HG02840 (cell line): Measurements from ENCODE around the gene PRKAB2.
"Not testable (repeated sequence)": the region's sequence is repeated elsewhere in the genome, so short reads cannot be mapped to it uniquely, and the experiment has no call there.

ENCODE experiments used
- ATAC-seq: cut with Tn5 transposase; IDR thresholded peaks from one replicate; pipeline ENCODE4 v1.9.1; 2021; ENCODE audit warnings: mild to moderate bottlenecking, moderate library complexity, moderate number of reproducible peaks; ENCODE audit not compliant: unreplicated experiment, low FRiP score

PRKAB2 gene

DNA sequence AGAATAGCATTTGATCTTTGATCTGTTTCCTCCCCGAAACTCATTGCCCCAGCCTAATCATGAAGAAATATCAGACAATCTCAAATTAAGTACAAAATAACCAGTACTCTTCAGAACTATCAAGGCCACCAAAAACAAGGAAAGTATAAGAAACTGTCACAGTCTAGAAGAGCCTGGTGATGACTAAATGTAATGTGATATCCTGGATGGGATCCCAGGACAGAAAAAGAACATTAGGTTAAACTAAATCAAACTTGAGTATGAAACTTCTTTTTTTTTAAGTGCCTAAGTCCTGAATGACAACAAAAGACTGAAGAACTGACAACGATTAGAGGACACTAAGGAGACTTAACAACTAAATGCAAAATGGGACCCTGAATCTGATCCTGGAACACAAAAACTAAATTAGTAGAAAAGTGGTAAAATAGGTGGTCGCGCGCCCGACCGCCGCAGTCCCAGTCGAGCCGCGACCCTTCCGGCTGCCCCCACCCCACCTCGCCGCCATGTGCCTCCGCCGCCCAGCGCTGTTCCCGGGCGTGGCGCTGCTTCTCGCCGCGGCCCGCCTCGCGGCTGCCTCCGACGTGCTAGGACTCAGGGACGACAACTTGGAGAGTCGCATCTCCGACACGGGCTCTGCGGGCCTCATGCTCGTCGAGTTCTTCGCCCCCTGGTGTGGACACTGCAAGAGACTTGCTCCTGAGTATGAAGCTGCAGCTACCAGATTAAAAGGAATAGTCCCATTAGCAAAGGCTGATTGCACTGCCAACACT lies 5.5 kb upstream of the PRKAB2 start:
- ATAC-seq: no peak

DNA sequence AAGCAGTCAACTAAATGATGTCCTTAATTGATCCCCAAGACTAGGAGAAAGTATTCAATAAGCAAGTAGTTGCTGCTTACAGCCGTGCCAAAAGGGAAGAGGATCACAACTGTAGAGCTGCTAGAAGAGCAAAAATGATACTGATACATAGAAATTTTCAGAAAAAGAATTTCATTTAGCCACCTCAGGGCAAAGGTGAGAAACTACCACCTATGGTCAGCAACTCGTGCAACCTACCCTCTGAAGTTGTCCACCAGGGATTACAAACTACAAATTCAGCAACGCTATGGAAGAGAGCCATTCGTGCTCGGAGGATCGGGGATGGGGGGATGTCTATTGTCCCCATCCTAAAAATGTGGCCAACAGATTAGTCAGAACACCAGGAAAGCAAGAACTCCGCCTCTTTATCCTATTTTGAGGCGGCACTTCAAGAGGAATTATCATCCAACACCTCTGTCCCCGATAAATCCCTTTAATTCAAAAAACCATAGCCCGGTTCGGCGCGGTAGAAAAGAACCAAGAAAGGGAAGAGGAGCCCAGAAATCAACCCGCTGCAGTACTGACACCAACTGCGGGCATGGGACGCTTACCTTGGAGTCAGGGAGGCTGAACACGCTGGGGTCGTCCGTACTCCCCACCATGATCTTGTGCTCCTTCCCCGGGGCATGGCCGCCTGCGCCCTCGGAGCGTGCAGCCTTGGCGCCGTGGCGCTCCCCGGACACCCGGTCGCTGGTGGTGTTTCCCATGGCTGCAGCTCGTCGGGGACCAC lies 687 bp downstream of the PRKAB2 start:
- ATAC-seq: no peak

- ATAC-seq: no peak
Measured at GRCh38 chr1:147169840-147170674, 2.2 kb downstream of the PRKAB2 start.

DNA sequence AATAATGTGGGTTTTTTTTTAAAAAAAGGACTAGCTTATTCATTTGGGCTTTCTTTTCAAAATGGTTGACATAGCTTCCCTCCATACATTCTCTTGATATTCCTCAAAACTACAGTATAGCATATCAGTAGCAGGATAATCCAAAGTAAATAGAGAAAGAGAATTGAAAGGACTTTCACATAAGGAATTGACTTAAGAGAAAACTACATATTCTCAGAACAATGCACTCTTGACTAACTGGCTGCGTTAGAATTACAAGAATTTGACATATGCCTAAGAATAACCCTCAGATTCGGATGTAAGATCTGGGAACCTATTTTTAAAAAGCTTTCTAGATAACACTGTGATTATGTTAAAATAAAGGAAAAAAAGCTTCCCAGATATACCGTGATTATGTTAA lies 3.1 kb downstream of the PRKAB2 start:
- no peak for ATAC-seq

- no peak for ATAC-seq
Measured at GRCh38 chr1:147168626-147169058, 3.6 kb downstream of the PRKAB2 start.

GRCh38 chr1:147167365-147167764 lies 4.9 kb downstream of the PRKAB2 start:
- ATAC-seq: no peak

DNA sequence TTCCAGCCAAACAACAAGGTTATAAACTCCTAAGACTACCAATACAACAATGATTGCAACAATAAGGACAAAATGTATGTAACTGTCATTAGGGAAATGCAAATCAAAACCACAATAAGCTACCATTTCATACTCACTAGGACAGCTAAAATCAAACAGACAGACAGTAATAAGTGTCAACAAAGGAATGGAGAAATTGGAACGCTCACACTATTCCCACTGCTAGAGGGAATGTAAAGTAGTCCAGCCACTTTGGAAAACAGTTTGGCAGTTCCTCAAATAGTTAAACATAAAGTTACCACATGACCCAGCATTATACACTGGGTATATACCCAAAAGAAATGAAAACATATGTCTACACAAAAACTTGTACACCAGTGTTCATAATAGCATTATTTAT lies 9.3 kb downstream of the PRKAB2 start:
- ATAC-seq: no peak

GRCh38 chr1:147162093-147162492 lies 10.2 kb downstream of the PRKAB2 start:
- no peak for ATAC-seq

DNA sequence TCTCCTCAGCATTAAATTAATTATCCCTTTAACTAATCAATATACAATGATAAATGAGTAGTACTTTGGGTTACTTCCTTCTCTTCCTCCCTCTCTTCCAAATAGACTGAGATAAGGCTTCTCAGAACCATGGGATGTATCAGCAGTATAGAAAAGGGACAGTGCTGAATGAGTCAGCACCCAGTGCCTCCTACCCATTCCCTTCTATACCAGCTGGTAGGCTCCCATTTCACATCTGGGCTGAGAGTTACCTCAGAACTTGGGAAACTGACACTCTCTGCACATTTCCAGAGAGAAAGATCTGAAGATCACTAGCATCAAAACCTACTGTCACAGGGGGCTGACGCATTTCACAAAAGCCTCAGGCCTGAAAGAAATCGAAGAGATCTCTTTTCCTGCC lies 15.2 kb downstream of the PRKAB2 start:
- not testable (repeated sequence) for ATAC-seq

DNA sequence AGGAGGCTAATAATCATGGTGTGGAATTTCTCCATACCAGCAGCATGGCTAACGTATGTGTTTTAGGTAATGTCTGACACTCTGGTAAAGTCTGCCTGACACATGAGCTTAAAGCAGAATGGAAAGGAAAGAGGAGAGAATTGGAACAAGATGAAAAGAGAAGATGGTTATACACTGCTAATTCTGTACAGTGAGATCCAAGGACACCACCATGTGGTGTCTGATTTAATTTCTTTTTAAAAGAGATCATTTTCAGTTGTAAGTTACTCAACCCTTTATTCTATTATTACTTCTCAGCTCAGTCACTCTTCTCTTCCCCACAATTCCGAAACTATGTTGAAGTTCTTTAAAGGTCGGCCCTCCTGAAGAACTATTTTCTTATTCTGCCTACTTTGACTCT lies 15.6 kb downstream of the PRKAB2 start:
- no peak for ATAC-seq

- ATAC-seq: no peak
Measured at GRCh38 chr1:147152772-147153171, 19.5 kb downstream of the PRKAB2 start.

GRCh38 chr1:147151244-147151643 lies 21.0 kb downstream of the PRKAB2 start:
- ATAC-seq: no peak

- no peak for ATAC-seq
Measured at GRCh38 chr1:147142886-147143285, 29.4 kb downstream of the PRKAB2 start.

DNA sequence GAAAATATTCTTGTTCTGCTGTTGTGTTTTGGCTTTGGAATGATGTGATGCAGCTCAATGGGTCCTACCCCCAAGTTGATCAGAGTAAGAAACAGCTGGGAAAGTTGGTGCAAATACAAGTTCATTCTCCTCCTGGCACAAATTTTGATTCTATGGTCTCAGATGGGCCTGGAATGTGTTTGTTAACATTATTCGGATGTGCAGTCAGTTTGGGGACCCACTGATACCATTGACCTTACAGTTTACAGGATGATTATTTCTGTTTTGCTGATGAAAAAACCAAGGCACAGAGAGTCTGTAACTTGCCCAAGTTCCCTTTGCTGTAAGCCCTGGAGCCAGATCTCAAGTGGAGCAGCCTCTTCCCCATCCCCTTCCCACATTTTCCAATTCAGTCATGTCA lies 41.5 kb downstream of the PRKAB2 start:
- ATAC-seq: not testable (repeated sequence)

DNA sequence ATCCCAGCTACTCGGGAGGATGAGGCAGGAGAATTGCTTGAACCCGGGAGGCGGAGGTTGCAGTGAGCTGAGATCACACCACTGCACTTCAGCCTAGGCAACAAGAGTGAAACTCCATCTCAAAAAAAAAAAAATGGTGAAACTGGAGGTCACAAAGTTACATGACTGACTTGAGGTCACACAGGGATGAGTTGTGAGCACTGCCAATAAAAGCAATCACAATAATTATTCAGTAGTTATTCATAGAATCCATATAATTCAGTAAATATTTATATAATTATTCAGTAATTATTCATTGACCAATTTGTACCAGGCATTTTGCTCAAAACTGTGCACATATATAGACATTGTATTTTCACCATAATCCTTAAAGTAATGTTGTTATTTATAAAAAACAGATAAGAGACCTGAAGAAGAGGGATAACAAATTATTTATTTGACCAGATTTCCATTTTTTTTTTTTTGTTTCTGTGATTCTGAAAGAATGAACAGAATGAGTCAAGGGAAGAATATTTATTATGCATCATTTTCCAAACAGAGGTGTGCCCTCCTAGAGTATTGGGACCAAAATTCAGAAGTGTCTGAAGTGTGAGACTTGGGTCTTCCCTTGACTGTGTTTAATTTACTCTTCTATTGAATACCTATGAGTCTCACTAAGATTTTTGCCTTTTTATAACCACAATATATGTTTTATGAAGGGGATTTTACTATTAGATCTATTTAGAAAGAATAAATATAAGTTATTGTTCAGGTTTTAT lies 43.0 kb downstream of the PRKAB2 start:
- no peak for ATAC-seq

DNA sequence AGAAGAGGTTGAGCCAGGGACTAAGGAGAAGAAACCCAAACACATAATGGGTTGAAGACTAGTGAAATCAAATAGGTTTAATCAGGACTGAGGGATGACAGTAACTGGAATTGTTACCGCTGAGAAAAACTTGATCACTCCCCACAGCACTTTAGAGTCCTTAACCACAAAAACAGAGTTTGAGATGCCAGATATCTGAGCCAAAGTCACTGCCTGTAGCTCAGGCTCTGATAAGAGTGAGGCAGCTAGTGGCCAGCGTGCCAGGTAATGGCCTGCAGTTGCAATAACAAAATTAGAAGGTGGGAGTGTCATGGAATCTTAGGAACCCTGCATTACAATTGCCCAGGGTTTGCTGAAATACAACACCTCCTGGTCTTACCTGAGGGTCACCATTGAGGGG lies 48.0 kb downstream of the PRKAB2 start:
- ATAC-seq: no peak

- ATAC-seq: no peak
Measured at GRCh38 chr1:147117109-147117508, 55.2 kb downstream of the PRKAB2 start.

DNA sequence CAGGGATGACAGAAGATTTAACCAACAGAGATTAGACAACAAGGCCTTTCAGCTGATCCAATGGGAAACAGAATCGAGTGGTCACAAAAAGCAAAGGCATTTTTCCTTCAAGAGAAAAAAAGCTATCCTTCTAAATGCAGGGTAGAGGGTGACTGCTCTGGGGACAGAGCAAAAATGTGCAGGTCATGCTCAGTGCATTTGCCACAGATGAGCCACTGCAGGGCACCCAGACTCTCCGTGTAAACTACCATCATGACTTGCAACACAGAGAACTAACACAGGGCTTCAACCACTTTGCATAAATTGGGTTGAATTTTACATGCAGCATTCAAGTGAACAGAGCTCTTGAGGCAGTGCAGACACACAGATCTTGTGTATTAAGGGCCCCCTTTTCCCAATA lies 56.8 kb downstream of the PRKAB2 start:
- no peak for ATAC-seq

- ATAC-seq: not testable (repeated sequence)
Measured at GRCh38 chr1:147115079-147115478, 57.2 kb downstream of the PRKAB2 start.

DNA sequence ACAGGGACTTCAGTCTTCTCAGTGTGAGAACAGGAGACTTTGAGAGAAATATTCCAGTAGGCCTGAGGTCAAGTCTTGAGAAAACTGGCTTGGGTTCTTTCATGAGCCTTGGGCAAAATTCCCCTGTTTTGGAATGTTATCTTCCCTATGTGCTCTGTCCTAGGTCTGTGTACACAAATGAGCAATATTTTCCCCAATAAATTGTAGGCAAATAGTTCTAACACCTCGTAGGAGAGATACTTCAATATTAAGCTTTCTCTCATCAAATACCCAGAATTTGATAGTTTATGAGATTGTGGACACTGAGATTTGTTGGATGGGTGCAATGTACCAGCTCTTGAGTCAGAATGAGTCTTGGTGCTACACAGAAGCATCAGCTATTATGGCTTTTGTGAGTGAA lies 57.9 kb downstream of the PRKAB2 start:
- ATAC-seq: not testable (repeated sequence)
